Measurements from ENCODE around the gene SKIL. TPM values are rescaled to one million over a fixed set of nuclear protein-coding genes. Genes with fewer than 3 reads are reported as not detected.
A peak's percentile ranks its signal among the peaks of the same experiment; 100 is the strongest.

The SKIL gene
- total and polyA plus RNA-seq, 2 experiments from 2014 or later = 141 to 358 TPM

GRCh38 chr3:170368921-170369320, 11.4 kb downstream of the SKIL start:
- peak overlapping the region; percentile 64 for H3K4me2 ChIP-seq
- H3K9me2 ChIP-seq (ENCODE audit: insufficient read depth) = no peaks in the 10 kb centered on the region
- H3K36me3 ChIP-seq (ENCODE audit: insufficient read depth) = peaks cover 14% of the 10 kb centered on the region; the same call in 1 of the 2 replicates
- H3K4me1 ChIP-seq (ENCODE audit: insufficient read depth) = peaks cover 65% of the 10 kb centered on the region
- H3K27ac Mint-ChIP-seq = no peak overlapping the region
- no peak for DNase-seq (ENCODE audit: low spot score)
- H3K27ac ChIP-seq (ENCODE audit: low read depth) = peak overlapping the region; percentile 32; the same call in 1 of the 2 replicates
- no peak for ATAC-seq
- no peak overlapping the region for H2AFZ ChIP-seq
- H3F3A ChIP-seq (replicated peaks; ENCODE audit: low read depth) = peaks cover 5% of the 10 kb centered on the region
- H3K79me2 ChIP-seq (replicated peaks; ENCODE audit: insufficient read depth) = peaks cover 100% of the 10 kb centered on the region
- no peaks in the 10 kb centered on the region for H3K9me3 Mint-ChIP-seq
- peaks cover 81% of the 10 kb centered on the region for H3K36me3 Mint-ChIP-seq (ENCODE audit: low read depth)
- peaks cover 88% of the 10 kb centered on the region for H4K20me1 ChIP-seq (replicated peaks; ENCODE audit: insufficient read depth)
- peaks cover 33% of the 10 kb centered on the region for H3K4me1 Mint-ChIP-seq
- H3K4me3 Mint-ChIP-seq = no peak overlapping the region
- peaks cover 8% of the 10 kb centered on the region for H3K27me3 Mint-ChIP-seq (ENCODE audit: insufficient read depth, low read depth, poor library complexity)
- no peaks in the 10 kb centered on the region for H3K27me3 ChIP-seq (ENCODE audit: insufficient read depth)
- H3K4me3 ChIP-seq = peak overlapping the region; percentile 92
- TF ChIP-seq ZNF462 (CRISPR knock-in tag; IDR thresholded peaks at IDR 0.05) (no peak), CREB1 (CRISPR knock-in tag; IDR thresholded peaks at IDR 0.05; ENCODE audit: low read depth) (no peak), CTCF (conservative IDR thresholded peaks at IDR 0.05; ENCODE audit: low read depth in 2 of 2) (peak in 1 of 2 experiments; percentile 42; a peak in 2 of 4 replicates), ZNF114 (CRISPR knock-in tag; IDR thresholded peaks at IDR 0.05) (no peak), STAT1 (IDR thresholded peaks at IDR 0.05; ENCODE audit: unreplicated experiment) (no peak)

Measured in GM23338 (cell line).